T follicular helper cell (primary cell): ENCODE data around the gene C11orf21.

ENCODE experiments used
- DNase-seq: peaks from one replicate; pipeline ENCODE4 v3.0.0-alpha.2; 2020; ENCODE audit warnings: low read depth

C11orf21 gene

GRCh38 chr11:2260491-2261364 lies 41.0 kb downstream of the C11orf21 start:
- no peak for DNase-seq

DNA sequence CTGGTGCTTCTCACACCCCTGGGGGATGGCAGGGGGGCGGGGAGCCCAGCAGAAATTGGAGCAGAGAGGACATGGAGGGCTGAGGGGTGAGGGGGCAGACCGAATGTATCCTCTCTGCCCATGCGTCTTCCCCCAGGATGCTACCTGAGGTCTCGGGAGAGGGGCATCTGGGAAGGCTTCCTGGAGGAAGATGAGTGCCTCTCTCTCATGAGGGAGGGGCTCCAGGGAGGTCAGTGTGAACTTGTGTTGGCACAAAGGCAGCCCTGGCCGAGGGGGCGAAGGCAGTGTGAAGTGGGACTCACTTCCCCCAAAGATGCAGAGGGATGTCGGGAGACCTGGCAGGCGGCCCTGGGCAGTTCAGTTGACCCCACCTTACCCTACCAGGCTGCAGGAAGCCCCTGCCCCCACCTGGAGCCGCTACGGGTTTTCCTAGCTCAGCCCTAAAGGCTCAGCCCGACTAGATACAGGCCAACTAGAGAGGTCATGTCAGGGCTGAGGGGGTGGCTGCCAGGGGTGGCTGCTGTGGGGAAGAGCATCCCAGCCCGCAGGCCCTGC lies 41.7 kb downstream of the C11orf21 start:
- no peak for DNase-seq

DNA sequence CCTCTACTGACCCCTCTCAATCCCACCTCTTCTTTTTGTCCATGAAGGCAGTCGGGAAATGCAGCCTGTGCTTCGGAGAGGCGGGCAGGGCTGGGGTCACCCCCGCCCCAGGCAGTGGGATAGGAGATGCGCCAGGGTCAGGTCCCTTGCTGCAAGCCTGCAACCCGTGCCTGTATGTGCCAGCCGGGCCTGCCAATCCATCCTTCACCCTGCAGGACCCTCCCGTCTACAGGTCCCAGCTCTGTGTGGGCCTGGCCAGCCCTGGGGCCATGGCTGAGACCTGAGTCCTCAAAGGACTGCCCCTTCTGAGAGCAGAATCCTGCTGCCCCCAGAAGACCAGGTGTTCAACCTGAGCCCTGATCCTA lies 42.3 kb downstream of the C11orf21 start:
- DNase-seq, result no peak

- no peak for DNase-seq
Observed at GRCh38 chr11:2258501-2259465, 42.9 kb downstream of the C11orf21 start.

- DNase-seq, result no peak
Observed at GRCh38 chr11:2256951-2257700, 44.6 kb downstream of the C11orf21 start.

- no peak for DNase-seq
Observed at GRCh38 chr11:2256293-2256913, 45.3 kb downstream of the C11orf21 start.

- DNase-seq, result no peak
Observed at GRCh38 chr11:2252018-2252417, 49.7 kb downstream of the C11orf21 start.

- DNase-seq, result no peak
Observed at GRCh38 chr11:2251138-2251537, 50.6 kb downstream of the C11orf21 start.

DNA sequence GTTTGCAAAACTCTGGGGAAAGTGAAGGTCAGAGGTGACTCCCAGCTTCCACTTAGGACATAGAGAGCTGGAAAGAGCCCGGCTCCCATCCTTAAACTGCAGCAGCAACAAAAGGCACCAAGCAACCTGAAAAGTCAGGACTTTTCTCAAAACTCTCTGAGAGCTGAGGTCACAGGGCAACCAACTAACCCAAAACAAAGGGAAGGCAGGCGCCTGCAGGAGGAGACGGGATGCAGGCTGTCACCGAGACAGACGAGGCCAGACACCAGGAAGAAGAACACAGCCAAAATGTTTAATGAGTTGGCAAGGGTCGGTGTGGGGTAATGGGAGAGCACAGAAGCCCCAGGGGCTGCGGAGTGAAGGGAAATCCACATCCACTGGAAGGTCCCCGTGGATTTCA lies 51.2 kb downstream of the C11orf21 start:
- DNase-seq, result no peak

- no peak for DNase-seq
Observed at GRCh38 chr11:2250041-2250440, 51.7 kb downstream of the C11orf21 start.

GRCh38 chr11:2249189-2249916 lies 52.4 kb downstream of the C11orf21 start:
- DNase-seq, result no peak

- no peak for DNase-seq
Observed at GRCh38 chr11:2248762-2249161, 53.0 kb downstream of the C11orf21 start.

DNA sequence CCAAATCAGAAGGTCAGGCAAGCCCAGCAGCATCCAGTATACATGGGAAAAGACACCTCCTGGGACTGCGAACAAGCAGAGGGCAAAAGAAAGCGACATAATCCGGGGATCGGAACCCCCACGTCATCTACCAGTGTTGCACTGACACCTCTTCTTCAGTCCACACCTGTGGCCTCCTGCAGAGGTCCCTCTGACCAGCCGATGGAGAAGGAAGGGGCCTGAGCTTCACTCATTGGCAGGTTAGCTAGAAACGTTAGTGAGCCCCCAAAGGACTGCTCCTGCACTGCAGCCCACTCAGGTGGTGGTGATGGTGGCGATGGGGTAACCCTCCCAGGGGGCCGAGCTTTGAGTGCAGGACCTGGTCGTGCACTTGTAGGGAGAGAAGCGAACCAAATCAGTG lies 53.5 kb downstream of the C11orf21 start:
- no peak for DNase-seq

- no peak for DNase-seq
Observed at GRCh38 chr11:2247496-2247895, 54.2 kb downstream of the C11orf21 start.
